T47D (cell line): ENCODE data around the gene SSRP1.
"Not testable (repeated sequence)": the region's sequence is repeated elsewhere in the genome, so short reads cannot be mapped to it uniquely, and the experiment has no call there.

ENCODE experiments used
- DNase-seq, 2 experiments: peaks; one replicate each; pipeline versions ENCODE4 v3.0.0 to v3.0.0-alpha.2; 2011 to 2012; ENCODE audit warnings: low read depth in 1 of 2, low spot score in 1 of 2
- JUND ChIP-seq: IDR thresholded peaks from 2 replicates; pipeline ENCODE4 v1.6.1; 2012; ENCODE audit warnings: low read depth
- in situ Hi-C: cut with HindIII; loops from 2 replicates; pipeline ENCODE4 v1.10.0; 2016; ENCODE audit warnings: low sequenced_read_pairs, low pct_unique_long_range_greater_than_20kb

SSRP1 gene

GRCh38 chr11:57368106-57368844, 32.6 kb upstream of the SSRP1 start:
- TF ChIP-seq JUND = no peak
- in situ Hi-C loops = no loop called here
- DNase-seq = no peak

DNA sequence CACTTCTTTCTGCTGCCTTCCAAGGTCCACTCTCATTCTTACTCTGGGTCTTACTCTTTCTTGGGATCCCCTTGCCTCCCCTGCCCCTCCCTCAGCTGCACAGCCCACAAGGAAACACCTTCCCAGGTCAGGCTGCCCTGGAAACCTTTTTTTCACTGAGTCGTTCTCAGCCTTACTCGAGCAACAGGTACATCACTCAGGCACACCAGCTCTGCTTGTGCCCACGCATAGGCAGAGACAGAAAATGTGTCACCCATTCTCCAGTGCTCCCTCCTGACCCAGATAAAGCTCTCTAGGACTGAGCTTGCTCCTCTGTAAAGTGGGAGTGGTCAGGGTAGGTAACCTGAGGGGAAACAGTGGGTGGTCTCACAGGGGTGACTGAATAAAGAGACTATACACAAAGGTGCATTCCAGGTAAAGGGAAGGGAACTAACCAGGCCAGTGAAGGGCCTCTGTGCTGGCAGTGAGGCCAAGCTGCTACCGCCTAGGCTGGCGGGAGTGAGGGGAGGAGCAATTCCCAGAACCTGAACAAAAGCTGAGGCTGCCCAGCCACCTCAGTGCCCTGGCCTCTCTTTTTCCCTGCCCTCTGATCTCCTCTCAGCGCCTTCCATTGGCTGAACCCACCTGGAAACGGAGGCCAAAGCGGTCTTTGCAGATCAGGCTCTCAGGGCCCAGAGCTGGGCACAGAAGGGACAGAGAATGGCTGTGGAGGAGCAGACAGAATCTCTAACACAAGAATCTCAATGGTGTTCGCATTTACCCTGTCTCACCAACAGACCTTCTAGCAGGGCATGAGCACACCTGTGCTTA, 29.4 kb upstream of the SSRP1 start:
- in situ Hi-C loops = no loop called here
- TF ChIP-seq JUND = no peak
- no peak for DNase-seq

GRCh38 chr11:57363131-57364080, 27.7 kb upstream of the SSRP1 start:
- no peak for TF ChIP-seq JUND
- in situ Hi-C loops = no loop called here
- DNase-seq = no peak

- DNase-seq = no peak
- TF ChIP-seq JUND = no peak
- in situ Hi-C loops = no loop called here
Observed at GRCh38 chr11:57361926-57362325, 26.2 kb upstream of the SSRP1 start.

DNA sequence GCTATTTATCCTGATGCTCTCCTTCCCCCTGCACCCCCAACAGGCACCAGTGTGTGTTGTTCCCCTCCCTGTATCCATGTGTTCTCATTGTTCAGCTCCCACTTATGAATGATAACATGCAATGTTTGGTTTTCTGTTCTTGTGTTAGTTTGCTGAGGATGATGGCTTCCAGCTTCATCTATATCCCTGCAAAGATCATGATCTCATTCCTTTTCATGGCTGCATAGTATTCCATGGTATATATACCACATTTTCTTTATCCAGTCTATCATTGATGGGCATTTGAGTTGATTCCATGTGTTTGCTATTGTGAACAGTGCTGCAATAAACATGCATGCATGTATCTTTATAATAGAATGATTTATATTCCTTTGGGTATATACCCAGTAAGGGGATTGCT, 25.7 kb upstream of the SSRP1 start:
- DNase-seq, in situ Hi-C loops: not testable (repeated sequence)

DNA sequence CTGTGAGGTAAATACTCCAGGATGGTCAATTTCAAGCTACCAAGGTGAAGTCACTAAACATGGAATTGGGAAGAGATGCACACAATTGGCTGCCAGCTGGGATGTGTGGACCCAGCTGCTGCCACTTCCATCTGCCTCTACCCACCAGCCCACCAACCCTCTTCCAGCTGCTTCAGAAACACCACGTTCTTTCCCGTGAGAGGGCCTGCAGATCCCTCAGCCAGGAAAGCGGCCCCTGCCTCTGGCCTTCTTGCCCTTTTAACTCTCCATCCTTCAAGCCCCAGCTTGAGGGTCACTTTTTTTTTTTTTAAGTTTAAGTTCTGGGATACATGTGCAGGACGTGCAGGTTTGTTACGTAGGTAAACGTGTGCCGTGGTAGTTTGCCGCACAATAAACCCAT, 25.3 kb upstream of the SSRP1 start:
- in situ Hi-C loops = no loop called here
- DNase-seq = no peak
- TF ChIP-seq JUND = no peak

GRCh38 chr11:57359896-57360690, 24.4 kb upstream of the SSRP1 start:
- no peak for TF ChIP-seq JUND
- in situ Hi-C loops = no loop called here

GRCh38 chr11:57359396-57359795, 23.7 kb upstream of the SSRP1 start:
- in situ Hi-C loops = no loop called here
- no peak for TF ChIP-seq JUND
- no peak for DNase-seq

More at GRCh38 chr11:57359896-57360690, 24.4 kb upstream of the SSRP1 start:
- DNase-seq = no peak

DNA sequence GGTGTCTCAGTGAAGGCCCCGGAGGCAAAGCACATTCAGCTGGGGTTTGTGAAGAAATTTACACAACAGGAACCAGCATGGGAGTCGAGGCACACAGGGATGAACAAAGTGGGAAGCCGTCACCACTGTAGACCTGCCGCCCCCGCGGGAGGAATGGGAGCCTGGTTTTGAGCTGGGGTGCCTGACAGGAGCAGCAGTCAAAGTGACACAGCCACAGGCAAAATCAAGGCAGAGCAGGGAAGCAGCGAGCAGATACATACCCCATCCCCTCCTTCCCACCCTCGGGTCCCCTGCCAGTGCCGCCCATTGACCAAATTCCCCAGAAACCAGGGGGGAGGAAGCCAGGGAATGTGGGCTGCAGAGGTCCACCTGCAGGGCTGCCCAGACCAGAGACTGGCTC, 23.3 kb upstream of the SSRP1 start:
- in situ Hi-C loops = no loop called here
- no peak for DNase-seq
- TF ChIP-seq JUND = no peak

DNA sequence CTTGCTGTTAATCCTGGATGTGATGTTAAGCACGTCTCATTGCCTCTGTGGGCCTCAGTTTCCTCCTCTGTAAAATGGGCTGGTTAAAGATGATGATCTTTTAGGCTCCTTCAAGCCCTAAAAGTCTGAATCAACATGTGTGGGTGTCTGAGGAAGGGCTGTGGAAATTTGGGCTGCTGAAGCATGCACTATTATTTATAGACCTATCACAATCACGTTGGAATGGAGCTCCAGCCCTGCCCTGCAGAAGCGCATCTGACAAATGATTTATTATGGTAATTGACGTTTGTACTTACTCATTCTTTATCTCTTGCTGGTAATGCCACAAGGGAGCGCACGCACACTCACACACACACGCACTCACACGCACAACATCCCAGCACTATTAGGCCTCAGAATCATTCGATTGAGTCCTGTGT, 22.9 kb upstream of the SSRP1 start:
- in situ Hi-C loops = no loop called here
- no peak for DNase-seq
- TF ChIP-seq JUND = no peak

- in situ Hi-C loops = no loop called here
- no peak for TF ChIP-seq JUND
- no peak for DNase-seq
Observed at GRCh38 chr11:57357856-57358255, 22.2 kb upstream of the SSRP1 start.

GRCh38 chr11:57357310-57357709, 21.6 kb upstream of the SSRP1 start:
- in situ Hi-C loops = no loop called here
- no peak for TF ChIP-seq JUND
- no peak for DNase-seq
